RWPE1 (cell line): Measurements from ENCODE around the gene PRXL2A.
"Not testable (repeated sequence)": the region's sequence is repeated elsewhere in the genome, so short reads cannot be mapped to it uniquely, and the experiment has no call there.

Experiments
- CTCF ChIA-PET: fragments of 350-600 bp; sonication (Branson Sonifier 250); formaldehyde crosslinking; extraction: SDS; loops from one replicate; lab custom pipeline; 2021; lab: Yijun Ruan, JAX
- POLR2A ChIA-PET: fragments of 400-600 bp; formaldehyde crosslinking; extraction: SDS; loops from one replicate; lab custom pipeline; 2020; ENCODE audit warnings: antibody characterized with exemption; ENCODE audit not compliant: low non-redundant PET; lab: Yijun Ruan, JAX
- DNase-seq: peaks from one replicate; pipeline ENCODE4 v3.0.0; 2012; ENCODE audit warnings: low spot score
- H3K27ac ChIP-seq: fragments of 450-650 bp; 2 replicates; pipeline ENCODE4 v1.5.1; 2017
- CTCF ChIP-seq: fragments of 450-650 bp; conservative IDR thresholded peaks from 2 replicates; pipeline ENCODE4 v1.5.1; 2017; ENCODE audit warnings: low read depth, mild to moderate bottlenecking

PRXL2A gene

GRCh38 chr10:80408242-80409101 is at the start of gene PRXL2A:
Gene PRXL2A (plus strand): TSS chr10:80408551. CDS start chr10:80420468, 11,917 bp downstream.
- no peak for TF ChIP-seq CTCF
- POLR2A ChIA-PET = interaction anchor here (0.5 to 1.1 kb wide), 4 partner anchors 41 to 45 kb away, joined by 3 to 5 read pairs (median 4); no protein-coding TSS in a partner anchor
- H3K27ac ChIP-seq = no peak within 1 kb of the TSS; the same call in 1 of the 2 replicates
- peak; percentile 73 for DNase-seq
- CTCF ChIA-PET = interaction anchor here (0.6 to 1.2 kb wide), 4 partner anchors 12 to 97 kb away, joined by 3 to 4 read pairs (median 4); no protein-coding TSS in a partner anchor

GRCh38 chr10:80358925-80359324 is 49.4 kb upstream of the PRXL2A start:
- CTCF ChIA-PET, DNase-seq, POLR2A ChIA-PET: not testable (repeated sequence)

GRCh38 chr10:80359644-80360043 is 48.7 kb upstream of the PRXL2A start:
- no peak for DNase-seq
- H3K27ac ChIP-seq = no peak overlapping the region
- TF ChIP-seq CTCF = no peak
- ChIA-PET CTCF (interaction anchor here (0.5 to 1.0 kb wide), 2 partner anchors 25 to 84 kb away, joined by 3 to 4 read pairs; no protein-coding TSS in a partner anchor), POLR2A (no interaction called here)

More at GRCh38 chr10:80358925-80359324, 49.4 kb upstream of the PRXL2A start:
- H3K27ac ChIP-seq = not testable (repeated sequence)

GRCh38 chr10:80365510-80365909 is 42.8 kb upstream of the PRXL2A start:
- DNase-seq = no peak
- CTCF ChIA-PET = no interaction called here
- TF ChIP-seq CTCF = no peak

GRCh38 chr10:80371467-80371866 is 36.9 kb upstream of the PRXL2A start:
- no peak overlapping the region for H3K27ac ChIP-seq
- ChIA-PET CTCF (no interaction called here), POLR2A (no interaction called here)
- DNase-seq = no peak
- no peak for TF ChIP-seq CTCF

More at GRCh38 chr10:80365510-80365909, 42.8 kb upstream of the PRXL2A start:
- POLR2A ChIA-PET = no interaction called here
- no peak overlapping the region for H3K27ac ChIP-seq

- no peak overlapping the region for H3K27ac ChIP-seq
- POLR2A ChIA-PET = no interaction called here
- no peak for TF ChIP-seq CTCF
- CTCF ChIA-PET = no interaction called here
- DNase-seq = no peak
Observed at GRCh38 chr10:80372675-80373074, 35.7 kb upstream of the PRXL2A start.

- ChIA-PET POLR2A (no interaction called here), CTCF (no interaction called here)
- no peak for DNase-seq
Observed at GRCh38 chr10:80373502-80373901, 34.8 kb upstream of the PRXL2A start.

More at GRCh38 chr10:80373502-80373901, 34.8 kb upstream of the PRXL2A start:
- H3K27ac ChIP-seq = no peak overlapping the region
- TF ChIP-seq CTCF = no peak
